ENCODE measurements around the gene ZNF549. TPM values are rescaled to one million over a fixed set of nuclear protein-coding genes. Genes with fewer than 3 reads are reported as not detected.
A peak's percentile ranks its signal among the peaks of the same experiment; 100 is the strongest.
"Not testable (repeated sequence)": the region's sequence is repeated elsewhere in the genome, so short reads cannot be mapped to it uniquely, and the experiment has no call there.

ZNF549 gene
- 18.7 TPM for total RNA-seq

GRCh38 chr19:57527136-57527881, at the start of gene ZNF549:
Gene ZNF549 (plus strand): TSS chr19:57527356. CDS start chr19:57527574, 218 bp downstream.
- peak; percentile 74 for DNase-seq

DNA sequence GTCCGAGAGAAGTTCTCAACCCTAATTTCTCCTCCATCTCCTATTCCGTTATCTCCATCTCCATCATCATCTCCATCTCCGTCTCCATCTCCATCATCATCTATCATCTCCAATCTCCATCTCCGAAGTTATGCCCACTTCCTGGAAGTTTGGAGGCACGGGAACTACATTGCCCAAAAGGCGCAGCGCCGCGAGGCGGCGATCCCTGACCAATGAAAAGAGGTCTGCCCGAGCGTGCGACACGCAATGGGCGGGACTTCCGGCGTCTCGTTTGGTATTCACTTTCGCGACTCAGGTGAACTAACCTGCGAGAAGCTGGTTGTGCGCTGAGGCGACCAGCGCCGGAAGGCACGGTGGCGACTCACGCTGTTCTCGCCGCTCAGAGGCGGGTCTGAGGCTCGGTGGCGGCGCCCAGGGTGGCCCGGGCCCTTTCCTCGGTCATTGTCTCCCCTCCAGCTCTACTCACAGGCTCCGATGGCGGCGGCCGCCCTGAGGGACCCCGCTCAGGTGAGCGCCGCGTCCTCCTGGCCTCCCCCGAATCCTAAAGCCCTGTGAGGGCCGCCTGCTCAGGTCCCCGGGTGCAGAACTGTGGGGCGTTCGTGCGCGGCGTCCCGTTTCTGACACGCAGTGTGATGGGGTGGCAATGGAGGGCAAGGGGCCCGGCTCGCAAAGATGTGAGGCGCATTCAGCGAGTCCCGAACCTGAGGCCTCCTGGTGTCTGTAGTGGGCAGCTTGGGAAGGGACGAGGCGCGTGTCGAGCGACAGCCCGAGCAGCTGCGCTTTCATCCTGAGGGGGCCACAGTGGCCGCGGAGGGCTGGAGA, 39.5 kb upstream of the ZNF549 start, which contains the start of gene ZNF419:
Gene ZNF419, plus strand, starts transcription at position 274 of the 822 bp plus-strand sequence. Its CDS starts 201 bp downstream, at position 475.
- peak; percentile 81 for DNase-seq

GRCh38 chr19:57488299-57488644, 38.9 kb upstream of the ZNF549 start:
- DNase-seq, result not testable (repeated sequence)

DNA sequence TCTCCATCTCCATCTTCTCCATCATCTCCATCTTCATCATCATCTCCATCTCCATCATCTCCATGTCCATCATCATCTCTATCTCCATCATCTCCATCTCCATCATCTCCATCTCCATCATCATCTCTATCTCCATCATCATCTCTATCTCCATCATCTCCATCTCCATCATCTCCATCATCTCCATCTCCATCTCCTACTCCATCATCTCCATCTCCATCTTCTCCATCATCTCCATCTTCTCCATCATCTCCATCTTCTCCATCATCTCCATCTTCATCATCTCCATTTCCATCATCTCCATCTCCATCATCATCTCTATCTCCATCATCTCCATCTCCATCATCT, 27.9 kb upstream of the ZNF549 start:
- DNase-seq, result not testable (repeated sequence)

- peak; percentile 73 for DNase-seq
Measured at GRCh38 chr19:57499680-57500395, 27.3 kb upstream of the ZNF549 start, which contains the start of gene ZNF773. Gene ZNF773 (plus strand): TSS chr19:57499938. CDS start chr19:57500081, 143 bp downstream.

GRCh38 chr19:57500400-57500799, 26.8 kb upstream of the ZNF549 start:
- DNase-seq, result not testable (repeated sequence)

- DNase-seq, result no peak
Measured at GRCh38 chr19:57506163-57506562, 21.0 kb upstream of the ZNF549 start.

- no peak for DNase-seq
Measured at GRCh38 chr19:57511484-57511883, 15.7 kb upstream of the ZNF549 start.

DNA sequence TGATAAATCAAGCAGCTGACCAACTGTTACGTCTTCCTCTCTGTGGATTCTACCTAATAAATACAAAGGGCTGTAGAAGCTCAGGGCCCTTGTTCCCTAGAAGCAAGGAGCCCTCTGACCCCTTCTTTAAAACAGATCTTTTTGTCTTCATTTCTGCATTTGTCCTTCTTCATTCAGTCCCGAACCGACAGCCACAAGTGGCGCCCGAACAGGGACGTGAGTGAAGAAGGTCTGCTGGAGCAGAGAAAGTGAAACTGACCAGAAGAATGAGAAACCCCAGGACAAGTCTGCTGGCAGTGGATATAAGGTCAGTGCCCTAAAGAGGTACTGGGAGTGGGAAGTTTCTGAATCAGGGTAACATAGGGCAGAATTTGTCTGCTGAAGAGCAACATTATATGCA, 14.3 kb upstream of the ZNF549 start:
- DNase-seq, result no peak

DNA sequence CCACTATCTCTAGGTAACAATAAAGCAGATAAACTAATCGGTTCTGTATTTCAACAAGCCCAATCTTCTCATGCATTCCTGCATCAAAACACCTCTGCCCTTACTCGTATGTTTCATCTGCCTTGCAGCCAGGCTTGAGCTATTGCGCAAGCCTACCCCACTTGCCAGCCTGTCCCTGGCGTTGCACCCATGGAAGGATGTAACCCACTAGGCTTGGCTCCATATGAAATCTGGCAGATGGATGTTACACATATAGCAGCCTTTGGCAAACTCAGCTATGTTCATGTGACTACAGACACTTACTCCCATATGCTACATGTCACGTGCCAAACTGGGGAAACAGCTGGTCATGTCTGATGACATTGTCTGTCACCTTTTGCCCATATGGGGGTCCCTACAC, 11.9 kb upstream of the ZNF549 start:
- no peak for DNase-seq

GRCh38 chr19:57518021-57518420, 9.1 kb upstream of the ZNF549 start:
- not testable (repeated sequence) for DNase-seq

DNA sequence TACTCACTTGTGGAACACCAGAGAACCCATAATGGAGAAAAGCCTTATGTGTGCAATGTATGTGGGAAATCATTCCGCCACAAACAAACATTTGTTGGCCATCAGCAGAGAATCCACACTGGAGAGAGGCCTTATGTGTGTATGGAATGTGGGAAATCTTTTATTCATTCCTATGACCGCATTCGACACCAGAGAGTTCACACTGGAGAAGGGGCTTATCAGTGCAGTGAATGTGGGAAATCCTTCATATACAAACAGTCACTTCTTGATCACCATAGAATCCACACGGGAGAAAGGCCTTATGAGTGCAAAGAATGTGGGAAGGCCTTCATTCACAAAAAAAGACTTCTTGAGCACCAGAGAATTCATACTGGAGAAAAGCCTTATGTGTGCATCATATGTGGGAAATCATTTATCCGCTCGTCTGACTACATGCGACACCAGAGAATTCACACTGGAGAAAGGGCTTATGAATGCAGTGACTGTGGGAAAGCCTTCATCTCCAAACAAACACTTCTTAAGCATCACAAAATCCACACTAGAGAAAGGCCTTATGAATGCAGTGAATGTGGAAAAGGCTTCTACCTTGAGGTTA, 10.9 kb downstream of the ZNF549 start:
- DNase-seq, result no peak

DNA sequence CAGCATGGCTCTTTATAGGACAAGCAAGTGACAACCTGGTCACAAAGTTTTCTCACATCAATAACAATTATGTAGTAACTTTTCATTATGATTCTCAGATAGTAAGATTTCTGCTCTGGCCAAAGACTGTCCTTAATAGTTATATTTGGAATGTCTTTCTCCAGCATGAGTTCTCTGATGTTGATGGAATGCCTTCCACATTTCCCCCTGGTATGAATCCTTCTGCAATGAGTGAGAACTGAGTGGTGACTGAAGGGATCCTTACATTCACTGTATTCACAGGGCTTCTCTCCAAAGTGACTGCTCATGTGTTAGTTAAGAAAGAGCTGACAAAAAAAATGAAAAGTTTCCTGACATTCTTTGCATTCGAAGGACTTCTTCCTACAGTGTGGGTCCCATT, 19.4 kb downstream of the ZNF549 start:
- no peak for DNase-seq

DNA sequence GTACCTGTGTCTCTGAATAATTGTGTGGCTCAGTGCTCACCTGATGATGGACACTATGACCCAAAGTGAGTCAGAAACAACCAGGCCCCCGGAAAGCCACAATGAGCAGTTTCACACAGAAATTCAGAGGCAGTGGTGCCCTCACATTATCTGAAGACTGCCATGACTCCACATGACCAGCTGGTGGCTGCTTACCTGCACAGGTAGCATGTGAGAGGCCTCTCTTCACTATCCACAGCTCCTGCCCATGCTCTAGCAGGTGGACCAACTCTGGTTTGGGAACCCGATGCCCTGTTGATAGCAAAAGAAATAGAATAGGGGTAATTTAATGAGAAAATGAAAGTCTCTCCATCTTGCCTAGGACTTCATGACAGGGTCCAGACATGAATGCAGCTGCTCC, 25.3 kb downstream of the ZNF549 start:
- no peak for DNase-seq

DNA sequence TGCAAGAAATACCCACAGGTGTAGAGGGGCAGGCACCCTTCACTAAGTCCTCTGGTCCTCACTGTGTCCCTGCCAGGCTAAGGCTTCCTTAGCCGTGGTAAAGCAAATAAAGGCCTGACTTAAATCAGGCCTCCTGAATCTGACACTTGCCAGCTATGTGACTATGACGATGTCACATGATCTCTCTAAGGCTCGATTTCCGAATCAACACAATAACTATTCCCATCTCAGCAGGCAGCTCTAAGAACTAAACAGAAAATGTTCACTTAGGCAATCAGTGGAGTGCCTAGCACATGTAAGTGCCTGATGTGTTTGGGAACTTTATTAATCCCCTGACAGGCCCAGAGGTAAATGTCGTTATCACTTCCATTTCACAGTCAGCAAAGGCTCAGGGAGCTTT, 30.5 kb downstream of the ZNF549 start:
- DNase-seq, result no peak

DNA sequence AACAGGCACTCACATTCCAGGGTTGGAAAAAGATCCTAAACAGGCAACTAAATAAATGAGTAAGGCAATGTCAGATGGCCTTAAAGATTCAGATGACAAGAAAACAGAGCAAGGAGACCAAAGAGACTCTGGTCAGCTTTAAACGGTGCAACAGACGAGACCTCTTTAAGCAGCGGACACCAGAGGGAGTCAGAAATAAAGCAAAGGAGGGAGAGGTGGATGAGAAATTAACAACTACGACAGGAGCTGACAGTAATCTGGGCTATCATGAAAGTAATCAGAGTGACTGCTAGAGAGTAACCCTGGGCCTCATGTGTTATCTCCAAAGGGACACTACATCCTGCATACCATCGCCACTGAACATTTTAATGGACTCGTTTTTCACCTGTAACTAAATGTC, 31.4 kb downstream of the ZNF549 start:
- no peak for DNase-seq

GRCh38 chr19:57559008-57559403, 31.9 kb downstream of the ZNF549 start:
- no peak for DNase-seq

DNA sequence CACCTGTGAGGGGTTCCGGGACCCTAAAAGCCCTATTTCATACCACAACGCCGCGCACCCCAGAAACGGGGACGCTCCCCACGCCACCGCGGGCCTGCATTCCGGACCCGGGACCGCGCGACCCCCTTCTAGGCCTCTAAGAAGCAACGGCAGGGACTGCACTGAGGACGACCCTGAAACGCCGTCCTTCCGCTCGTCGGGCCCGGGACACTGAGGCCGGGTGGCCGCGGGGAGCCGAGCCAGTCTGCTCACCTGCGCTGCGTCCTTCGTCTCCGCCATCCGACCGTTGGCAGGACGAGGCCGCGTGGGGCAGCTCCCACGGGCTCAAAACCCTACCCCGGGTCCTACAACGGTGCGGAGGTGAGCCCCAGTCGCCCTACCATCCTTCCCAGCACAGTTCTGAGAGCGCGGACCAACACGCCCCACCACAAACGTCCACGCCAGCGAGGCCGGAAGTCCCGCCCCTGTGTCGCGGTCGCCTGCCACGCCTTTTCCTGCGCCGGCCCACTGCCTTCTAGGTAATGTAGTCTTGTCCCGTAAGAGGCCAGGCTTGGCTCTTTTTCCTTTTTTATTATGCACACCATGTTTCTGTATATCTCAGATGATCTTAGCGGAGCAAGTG, 32.4 kb downstream of the ZNF549 start, which contains the start of gene ZNF550:
Gene ZNF550, minus strand, starts transcription at position 460 of the 622 bp plus-strand sequence. Its CDS starts 181 bp downstream, at position 279.
- DNase-seq, result peak; percentile 85

DNA sequence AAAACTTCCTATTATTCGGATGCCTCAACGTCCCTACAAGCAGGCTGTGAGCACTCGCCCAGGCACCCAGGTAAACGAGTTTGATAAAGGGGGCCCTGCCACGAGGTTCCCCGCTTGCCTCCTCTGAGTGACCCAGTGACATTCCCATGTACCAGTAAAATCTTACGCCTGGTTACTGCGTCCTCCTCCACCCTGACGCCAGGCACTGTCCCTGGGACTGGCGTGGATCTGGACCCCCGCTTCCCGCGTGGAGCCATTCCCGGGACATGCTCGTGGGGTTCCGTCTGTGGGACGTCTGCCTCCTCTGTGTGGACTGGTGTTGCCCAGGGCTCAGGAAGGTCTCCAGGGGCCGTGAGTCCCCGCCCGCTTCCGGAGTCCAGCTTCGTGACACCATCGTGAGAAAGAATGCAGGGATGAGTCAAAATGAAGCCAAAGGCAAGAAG, 32.9 kb downstream of the ZNF549 start:
- no peak for DNase-seq

DNA sequence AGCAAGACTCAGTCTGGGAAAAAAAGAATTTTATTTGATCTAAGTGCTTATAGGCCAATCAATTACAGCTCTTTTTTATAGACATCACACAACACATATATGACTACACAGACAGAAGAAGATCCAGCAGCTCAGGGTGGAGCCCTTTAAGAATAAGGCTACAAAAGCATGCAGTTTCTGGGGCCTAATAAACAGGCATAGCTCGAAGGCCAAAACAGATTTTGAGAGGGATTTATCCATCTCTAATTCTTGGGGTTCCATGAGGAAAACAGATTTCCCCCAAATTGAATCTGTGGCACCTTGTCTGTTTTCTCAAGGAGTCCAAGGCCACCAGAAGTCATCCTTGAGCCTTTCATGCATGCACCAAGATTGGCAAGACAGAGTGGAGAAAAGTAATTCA, 36.4 kb downstream of the ZNF549 start:
- DNase-seq, result no peak

DNA sequence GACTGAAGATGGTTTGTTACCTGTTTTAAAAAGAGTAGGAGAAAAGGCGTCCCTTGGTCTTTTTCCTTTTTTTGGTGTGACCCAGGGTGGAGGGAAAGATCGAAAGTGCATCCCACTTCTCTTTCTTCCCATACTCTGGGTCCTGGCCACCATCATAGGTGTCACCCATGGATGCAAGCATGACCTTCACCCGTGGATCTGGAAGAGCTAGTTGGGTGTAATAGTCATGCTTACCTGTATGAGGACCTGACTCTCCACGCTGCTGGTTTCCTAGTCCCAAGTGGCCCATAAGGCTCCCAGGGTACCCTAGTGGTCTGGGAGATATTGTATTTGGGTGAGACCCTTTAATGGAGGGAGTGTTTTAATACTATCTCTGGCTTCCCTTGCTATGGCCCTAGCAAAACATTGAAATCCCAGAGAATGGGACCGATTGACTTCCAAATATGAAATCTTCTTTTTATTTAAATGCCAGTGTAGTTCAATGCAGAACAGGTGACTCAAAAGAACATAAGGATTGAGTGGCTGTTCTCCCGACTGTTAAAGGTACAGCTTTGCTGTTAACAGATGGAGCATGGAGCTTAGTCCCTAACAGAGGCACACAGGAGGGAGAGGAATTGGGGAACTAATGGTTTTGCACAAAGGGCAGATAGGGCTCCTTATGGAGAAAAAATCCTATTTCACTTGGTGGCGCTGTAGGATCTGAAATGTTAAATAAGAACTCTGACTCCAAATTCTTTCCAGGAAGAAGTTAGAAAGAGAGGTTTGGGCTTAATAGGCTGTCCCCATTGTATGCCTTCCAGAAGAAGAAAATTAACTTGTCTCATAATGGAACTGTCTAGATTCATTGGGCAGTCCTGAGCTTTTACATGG, 39.5 kb downstream of the ZNF549 start:
- DNase-seq, result no peak

All from occipital lobe (tissue), 2 donors.